K562 (cell line): ENCODE results near the gene PCDH1. TPM values are rescaled to one million over a fixed set of nuclear protein-coding genes. Genes with fewer than 3 reads are reported as not detected.

Experiments used
- C11orf30 ChIP-seq: fragments of 450-650 bp; IDR thresholded peaks from 2 replicates; pipeline ENCODE4 v1.6.1; 2016; ENCODE audit warnings: low read depth, mild to moderate bottlenecking
- CC2D1A ChIP-seq: fragments of 450-650 bp; IDR thresholded peaks from 2 replicates; pipeline ENCODE4 v1.6.1; 2017; ENCODE audit warnings: mild to moderate bottlenecking
- DIDO1 ChIP-seq: fragments of 450-650 bp; IDR thresholded peaks from 2 replicates; pipeline ENCODE4 v1.6.1; 2016; ENCODE audit warnings: low read depth, missing biosample characterization, missing genetic modification characterization
- GMEB1 ChIP-seq: fragments of 250-450 bp; sonication (Bioruptor Pico); IDR thresholded peaks from 2 replicates; pipeline ENCODE4 v1.4.0; 2020; ENCODE audit warnings: mild to moderate bottlenecking
- GTF2A2 ChIP-seq: IDR thresholded peaks from 2 replicates; pipeline ENCODE4 v1.6.1; 2016; ENCODE audit warnings: mild to moderate bottlenecking, missing genetic modification characterization, missing compliant biosample characterization
- HMGN3 ChIP-seq: IDR thresholded peaks from 2 replicates; pipeline ENCODE4 v1.6.1; 2011; ENCODE audit warnings: borderline replicate concordance, low read depth, mild to moderate bottlenecking, mixed read lengths, low read length; ENCODE audit not compliant: insufficient read length; ENCODE audit errors: extremely low read depth
- PHF21A ChIP-seq: fragments of 450-650 bp; IDR thresholded peaks from 2 replicates; pipeline ENCODE4 v1.6.1; 2017; ENCODE audit warnings: low read depth, borderline replicate concordance
- PYGO2 ChIP-seq: fragments of 450-650 bp; IDR thresholded peaks from 2 replicates; pipeline ENCODE4 v1.6.1; 2016; ENCODE audit warnings: mild to moderate bottlenecking, missing genetic modification characterization, moderate library complexity, missing compliant biosample characterization
- RCOR1 ChIP-seq, 2 experiments: IDR thresholded peaks; 2 replicates each; pipeline ENCODE4 v1.6.1; 2012; ENCODE audit warnings: low read depth in 2 of 2, low read length in 2 of 2, borderline replicate concordance in 1 of 2, improper control_type of control experiment in 1 of 2
- SAFB ChIP-seq: fragments of 200-400 bp; formaldehyde crosslinking; IDR thresholded peaks from 2 replicates; pipeline ENCODE4 v1.6.1; 2017; ENCODE audit warnings: low read depth, low read length, borderline replicate concordance
- SAP30 ChIP-seq: fragments of 200-600 bp; sonication (generic); IDR thresholded peaks from 2 replicates; pipeline ENCODE4 v1.6.1; 2012; ENCODE audit warnings: borderline replicate concordance, low read depth, mild to moderate bottlenecking, moderate library complexity, low read length, control low read depth, inconsistent platforms; ENCODE audit not compliant: insufficient read depth, poor library complexity, severe bottlenecking
- TCF3 ChIP-seq: sonication (generic); formaldehyde crosslinking; IDR thresholded peaks from 2 replicates; pipeline ENCODE4 v1.4.0; 2020; ENCODE audit warnings: mild to moderate bottlenecking, missing genetic modification reagents
- ZNF696 ChIP-seq: fragments of 250-450 bp; sonication (Bioruptor Pico); conservative IDR thresholded peaks from 2 replicates; pipeline ENCODE4 v1.4.0; 2020; ENCODE audit warnings: mild to moderate bottlenecking, moderate library complexity
- polyA plus RNA-seq, 8 experiments: library from polyadenylated mRNA; depleted of rRNA in 4 of 8; stranded (reverse) in 5 of 8; unstranded in 3 of 8; fragments of >200 nt; fragmentation: Nextera tagmentation in 2 of 8; fragmentation: Illumina TruSeq in 1 of 8; extraction: Ambion mirVana in 2 of 8; extraction: Trizol in 1 of 8; gene quantifications; 2 replicates each; pipeline versions ENCODE4 v1.2.1 to v1.2.3, GENCODE V29; 2011 to 2014; ENCODE audit warnings: inconsistent platforms in 1 of 8, missing spikeins in 1 of 8
- total RNA-seq, 7 experiments: library from RNA; depleted of rRNA in 6 of 7; stranded (reverse); fragments of >200 nt in 6 of 7; fragmentation: Illumina TruSeq in 2 of 7; extraction: Trizol in 2 of 7; gene quantifications; 2 replicates each; pipeline versions ENCODE4 v1.2.1 to v1.2.3, GENCODE V29; 2011 to 2021; ENCODE audit warnings: low replicate concordance in 1 of 7
- TF ChIP-seq, protein P1 (sequence below): IDR thresholded peaks from 3 replicates; pipeline ENCODE4 v1.6.1; 2011; ENCODE audit warnings: borderline replicate concordance, mild to moderate bottlenecking; ENCODE audit not compliant: insufficient read length, insufficient read depth
- TF ChIP-seq, protein P2 (sequence below): fragments of 450-650 bp; IDR thresholded peaks from 2 replicates; pipeline ENCODE4 v1.6.1; 2016; ENCODE audit warnings: low read depth

PCDH1 gene
- total and polyA plus RNA-seq, 9 of the 15 experiments (the other 6 are each of a cell fraction or from before 2014, with no cell fraction given) = 0.11 to 3.6 (median 1.9) TPM; not detected in 1

GRCh38 chr5:141914199-141914743 lies 36.1 kb upstream of the PCDH1 start (continued):
- TF ChIP-seq GMEB1 (no peak), DIDO1 (tag) (no peak), RCOR1 (IDR thresholded peaks at IDR 0.05; ENCODE audit: borderline replicate concordance in 1 of 2, low read depth in 2 of 2, low read length in 2 of 2) (peak in 1 of 2 experiments; percentile 43; a peak in 1 of 4 replicates), SAP30 (no peak), SAFB (peak; percentile 52; the same call in 1 of the 2 replicates), CC2D1A (no peak), PYGO2 (no peak), PHF21A (no peak), ZNF696 (CRISPR knock-in tag) (no peak), GTF2A2 (tag) (no peak), TCF3 (no peak), C11orf30 (no peak), HMGN3 (peak; percentile 48)
- TF ChIP-seq, protein P1, sequence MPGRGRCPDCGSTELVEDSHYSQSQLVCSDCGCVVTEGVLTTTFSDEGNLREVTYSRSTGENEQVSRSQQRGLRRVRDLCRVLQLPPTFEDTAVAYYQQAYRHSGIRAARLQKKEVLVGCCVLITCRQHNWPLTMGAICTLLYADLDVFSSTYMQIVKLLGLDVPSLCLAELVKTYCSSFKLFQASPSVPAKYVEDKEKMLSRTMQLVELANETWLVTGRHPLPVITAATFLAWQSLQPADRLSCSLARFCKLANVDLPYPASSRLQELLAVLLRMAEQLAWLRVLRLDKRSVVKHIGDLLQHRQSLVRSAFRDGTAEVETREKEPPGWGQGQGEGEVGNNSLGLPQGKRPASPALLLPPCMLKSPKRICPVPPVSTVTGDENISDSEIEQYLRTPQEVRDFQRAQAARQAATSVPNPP = no peak
- TF ChIP-seq, protein P2, sequence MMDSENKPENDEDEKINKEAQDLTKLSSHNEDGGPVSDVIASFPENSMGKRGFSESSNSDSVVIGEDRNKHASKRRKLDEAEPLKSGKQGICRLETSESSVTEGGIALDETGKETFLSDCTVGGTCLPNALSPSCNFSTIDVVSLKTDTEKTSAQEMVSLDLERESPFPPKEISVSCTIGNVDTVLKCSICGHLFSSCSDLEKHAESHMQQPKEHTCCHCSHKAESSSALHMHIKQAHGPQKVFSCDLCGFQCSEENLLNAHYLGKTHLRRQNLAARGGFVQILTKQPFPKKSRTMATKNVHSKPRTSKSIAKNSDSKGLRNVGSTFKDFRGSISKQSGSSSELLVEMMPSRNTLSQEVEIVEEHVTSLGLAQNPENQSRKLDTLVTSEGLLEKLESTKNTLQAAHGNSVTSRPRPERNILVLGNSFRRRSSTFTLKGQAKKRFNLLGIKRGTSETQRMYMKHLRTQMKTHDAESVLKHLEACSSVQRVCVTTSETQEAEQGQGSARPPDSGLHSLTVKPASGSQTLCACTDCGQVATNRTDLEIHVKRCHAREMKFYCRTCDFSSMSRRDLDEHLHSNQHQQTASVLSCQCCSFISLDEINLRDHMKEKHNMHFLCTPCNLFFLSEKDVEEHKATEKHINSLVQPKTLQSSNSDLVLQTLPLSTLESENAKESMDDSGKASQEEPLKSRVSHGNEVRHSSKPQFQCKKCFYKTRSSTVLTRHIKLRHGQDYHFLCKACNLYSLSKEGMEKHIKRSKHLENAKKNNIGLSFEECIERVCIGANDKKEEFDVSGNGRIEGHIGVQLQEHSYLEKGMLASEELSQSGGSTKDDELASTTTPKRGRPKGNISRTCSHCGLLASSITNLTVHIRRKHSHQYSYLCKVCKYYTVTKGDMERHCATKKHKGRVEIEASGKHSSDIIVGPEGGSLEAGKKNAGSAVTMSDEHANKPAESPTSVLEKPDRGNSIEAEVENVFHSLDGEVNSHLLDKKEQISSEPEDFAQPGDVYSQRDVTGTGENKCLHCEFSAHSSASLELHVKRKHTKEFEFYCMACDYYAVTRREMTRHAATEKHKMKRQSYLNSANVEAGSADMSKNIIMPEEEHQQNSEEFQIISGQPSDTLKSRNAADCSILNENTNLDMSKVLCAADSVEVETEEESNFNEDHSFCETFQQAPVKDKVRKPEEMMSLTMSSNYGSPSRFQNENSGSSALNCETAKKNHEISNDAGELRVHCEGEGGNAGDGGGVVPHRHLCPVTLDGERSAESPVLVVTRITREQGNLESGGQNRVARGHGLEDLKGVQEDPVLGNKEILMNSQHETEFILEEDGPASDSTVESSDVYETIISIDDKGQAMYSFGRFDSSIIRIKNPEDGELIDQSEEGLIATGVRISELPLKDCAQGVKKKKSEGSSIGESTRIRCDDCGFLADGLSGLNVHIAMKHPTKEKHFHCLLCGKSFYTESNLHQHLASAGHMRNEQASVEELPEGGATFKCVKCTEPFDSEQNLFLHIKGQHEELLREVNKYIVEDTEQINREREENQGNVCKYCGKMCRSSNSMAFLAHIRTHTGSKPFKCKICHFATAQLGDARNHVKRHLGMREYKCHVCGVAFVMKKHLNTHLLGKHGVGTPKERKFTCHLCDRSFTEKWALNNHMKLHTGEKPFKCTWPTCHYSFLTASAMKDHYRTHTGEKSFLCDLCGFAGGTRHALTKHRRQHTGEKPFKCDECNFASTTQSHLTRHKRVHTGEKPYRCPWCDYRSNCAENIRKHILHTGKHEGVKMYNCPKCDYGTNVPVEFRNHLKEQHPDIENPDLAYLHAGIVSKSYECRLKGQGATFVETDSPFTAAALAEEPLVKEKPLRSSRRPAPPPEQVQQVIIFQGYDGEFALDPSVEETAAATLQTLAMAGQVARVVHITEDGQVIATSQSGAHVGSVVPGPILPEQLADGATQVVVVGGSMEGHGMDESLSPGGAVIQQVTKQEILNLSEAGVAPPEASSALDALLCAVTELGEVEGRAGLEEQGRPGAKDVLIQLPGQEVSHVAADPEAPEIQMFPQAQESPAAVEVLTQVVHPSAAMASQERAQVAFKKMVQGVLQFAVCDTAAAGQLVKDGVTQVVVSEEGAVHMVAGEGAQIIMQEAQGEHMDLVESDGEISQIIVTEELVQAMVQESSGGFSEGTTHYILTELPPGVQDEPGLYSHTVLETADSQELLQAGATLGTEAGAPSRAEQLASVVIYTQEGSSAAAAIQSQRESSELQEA = no peak
